ENCODE measurements around the gene DDX4. TPM values are rescaled to one million over a fixed set of nuclear protein-coding genes. Genes with fewer than 3 reads are reported as not detected.
"Not testable (repeated sequence)": the region's sequence is repeated elsewhere in the genome, so short reads cannot be mapped to it uniquely, and the experiment has no call there.

DDX4 gene
- total and polyA plus RNA-seq, 8 donors = 0.04 to 0.48 (median 0.11) TPM; not detected in 3

- Histone ChIP-seq H3K4me3 (no peak overlapping the region), H3K27me3 (no peaks in the 10 kb centered on the region), H3K27ac (no peak overlapping the region), H3K4me1 (peaks cover 5 to 18% of the 10 kb centered on the region in 2 donors), H3K9me3 (no peaks in the 10 kb centered on the region), H3K36me3 (no peaks in the 10 kb centered on the region)
- intact Hi-C loops (cut with DNase I) = no loop called here
- ATAC-seq = no peak
- DNase-seq = no peak
- TF ChIP-seq CTCF (IDR thresholded peaks at IDR 0.05) = no peak
These were observed 23.1 kb upstream of the DDX4 start for GRCh38 chr5:55714749-55715148.

- Histone ChIP-seq H3K27ac (no peak overlapping the region), H3K4me1 (peaks cover 5 to 17% of the 10 kb centered on the region in 2 donors)
- no peak for ATAC-seq
These were observed 22.3 kb upstream of the DDX4 start for GRCh38 chr5:55715519-55716078.

GRCh38 chr5:55719026-55719425 is 18.8 kb upstream of the DDX4 start:
- H3K4me3 ChIP-seq; DNase-seq; H3K36me3 ChIP-seq; H3K4me1 ChIP-seq; intact Hi-C loops (cut with DNase I); ATAC-seq; H3K9me3 ChIP-seq; H3K27ac ChIP-seq; H3K27me3 ChIP-seq: not testable (repeated sequence)

More at GRCh38 chr5:55715519-55716078, 22.3 kb upstream of the DDX4 start:
- H3K36me3 ChIP-seq = no peaks in the 10 kb centered on the region
- no peaks in the 10 kb centered on the region for H3K9me3 ChIP-seq
- TF ChIP-seq CTCF (IDR thresholded peaks at IDR 0.05) = no peak
- intact Hi-C loops (cut with DNase I) = no loop called here
- no peak for DNase-seq
- no peaks in the 10 kb centered on the region for H3K27me3 ChIP-seq
- no peak overlapping the region for H3K4me3 ChIP-seq

- TF ChIP-seq CTCF (IDR thresholded peaks at IDR 0.05) = no peak
- H3K4me1 ChIP-seq = no peaks in the 10 kb centered on the region
- no peak overlapping the region for H3K27ac ChIP-seq
- no peak overlapping the region for H3K4me3 ChIP-seq
- H3K36me3 ChIP-seq = no peaks in the 10 kb centered on the region
- H3K27me3 ChIP-seq = no peaks in the 10 kb centered on the region
- no peaks in the 10 kb centered on the region for H3K9me3 ChIP-seq
- intact Hi-C loops (cut with DNase I) = no loop called here
- ATAC-seq (no peak), DNase-seq (no peak)
These were observed 17.6 kb upstream of the DDX4 start for GRCh38 chr5:55720188-55720703.

GRCh38 chr5:55724281-55724680 is 13.6 kb upstream of the DDX4 start:
- intact Hi-C loops (cut with DNase I) = no loop called here
- no peak for ATAC-seq

More at GRCh38 chr5:55724281-55724680, 13.6 kb upstream of the DDX4 start:
- Histone ChIP-seq H3K27me3 (no peaks in the 10 kb centered on the region), H3K9me3 (no peaks in the 10 kb centered on the region), H3K36me3 (no peaks in the 10 kb centered on the region), H3K27ac (no peak overlapping the region), H3K4me1 (no peaks in the 10 kb centered on the region), H3K4me3 (no peak overlapping the region)
- DNase-seq = no peak
- no peak for TF ChIP-seq CTCF (IDR thresholded peaks at IDR 0.05)
